A673 (cell line): ENCODE measurements around the gene FLVCR2.

ENCODE experiments used
- CTCF ChIP-seq: fragments of 300-800, 200-600 bp; sonication (generic); conservative IDR thresholded peaks from 2 replicates; pipeline ENCODE4 v1.5.1; 2017; ENCODE audit warnings: low read depth, mild to moderate bottlenecking, antibody characterized with exemption, low read length, moderate library complexity, mixed read lengths
- EZH2 ChIP-seq: fragments of 200-600 bp; sonication (generic); IDR thresholded peaks from 2 replicates; pipeline ENCODE4 v1.6.1; 2017; ENCODE audit warnings: borderline replicate concordance, low read depth, mild to moderate bottlenecking, mixed read lengths, antibody characterized with exemption, low read length; ENCODE audit not compliant: poor library complexity, severe bottlenecking

- TF ChIP-seq CTCF = no peak
- no peak for TF ChIP-seq EZH2
Measured at GRCh38 chr14:75660238-75660629, 81.8 kb downstream of the FLVCR2 start.
